HCT116 (cell line): Measurements from ENCODE around the gene NECAB2. TPM values are rescaled to one million over a fixed set of nuclear protein-coding genes. Genes with fewer than 3 reads are reported as not detected.

ENCODE experiments used
- ATAC-seq: fragments of 200-7000 bp; cut with Tn5 transposase; 2 replicates; pipeline ENCODE4 v1.9.1; 2020; ENCODE audit warnings: mild to moderate bottlenecking, moderate library complexity
- BruUV-seq: library from RNA; stranded (reverse); fragments of 400-500 nt; replicated peaks from 2 replicates; lab custom pipeline; 2021; lab: Mats Ljungman, UMichigan
- CTCF ChIA-PET: fragments of 300-600 bp; sonication (Branson Sonifier 250); formaldehyde crosslinking; loops from one replicate; lab custom pipeline; 2021; ENCODE audit warnings: antibody characterized with exemption; lab: Charles Lee
- POLR2A ChIA-PET: fragments of 300-600, 350-600 bp; sonication (Branson Sonifier 250); formaldehyde crosslinking; loops from one replicate; lab custom pipeline; 2021; ENCODE audit warnings: antibody characterized with exemption; lab: Charles Lee
- RAD21 ChIA-PET, 2 experiments: fragments of 300-600 bp; sonication (Branson Sonifier 250); formaldehyde crosslinking; loops; one replicate each; lab custom pipeline; 2023; ENCODE audit warnings: low total read pairs in 2 of 2; ENCODE audit not compliant: uncharacterized antibody in 2 of 2, unreplicated experiment in 2 of 2, low non-redundant PET in 1 of 2; lab: Charles Lee
- DNase-seq: peaks from one replicate; pipeline ENCODE4 v3.0.0-alpha.2; 2010; ENCODE audit warnings: low read depth, low spot score
- H2AFZ ChIP-seq: fragments of 200-600 bp; shearing (Covaris generic), sonication (generic); 2 replicates; pipeline ENCODE4 v1.6.1; 2017; ENCODE audit warnings: low read depth, mixed run types, mixed read lengths, antibody characterized with exemption, low read length; ENCODE audit not compliant: poor library complexity, severe bottlenecking
- H3K27ac ChIP-seq: 2 replicates; pipeline ENCODE4 v1.5.1; 2012; ENCODE audit warnings: low read depth, low read length
- H3K27me3 ChIP-seq: fragments of 200-600 bp; sonication (generic); 2 replicates; pipeline ENCODE4 v1.6.1; 2016; ENCODE audit warnings: mixed run types, low read length, mixed read lengths; ENCODE audit not compliant: insufficient read depth
- H3K36me3 ChIP-seq, 2 experiments: fragments of 200-500 bp in 1 of 2; fragments of 200-600 bp in 1 of 2; sonication (Bioruptor generic) in 1 of 2; sonication (generic) in 1 of 2; 2 replicates each; pipeline versions ENCODE4 v1.5.1 to v1.6.1; 2014 to 2016; ENCODE audit warnings: low read length in 2 of 2, inconsistent platforms in 1 of 2, mixed read lengths in 1 of 2, mixed run types in 1 of 2; ENCODE audit not compliant: insufficient read depth in 2 of 2, control insufficient read depth in 1 of 2
- H3K4me1 ChIP-seq, 2 experiments: fragments of 200-600 bp in 1 of 2; sonication (generic) in 1 of 2; 2 replicates each; pipeline versions ENCODE4 v1.5.1 to v1.6.1; 2012 to 2017; ENCODE audit warnings: low read length in 2 of 2, inconsistent platforms in 1 of 2, mild to moderate bottlenecking in 1 of 2, mixed read lengths in 1 of 2, mixed run types in 1 of 2, moderate library complexity in 1 of 2; ENCODE audit not compliant: insufficient read depth in 2 of 2, control insufficient read depth in 1 of 2
- H3K4me2 ChIP-seq: fragments of 200-600 bp; sonication (generic); 2 replicates; pipeline ENCODE4 v1.6.1; 2017; ENCODE audit warnings: mixed run types, low read length, mixed read lengths
- H3K4me3 ChIP-seq, 2 experiments: fragments of 200-600 bp in 1 of 2; sonication (generic) in 1 of 2; replicated peaks in 1 of 2; 2 replicates each; pipeline ENCODE4 v1.5.1; 2011 to 2016; ENCODE audit warnings: low read length in 2 of 2, control low read depth in 1 of 2, low read depth in 1 of 2, mild to moderate bottlenecking in 1 of 2, mixed read lengths in 1 of 2, mixed run types in 1 of 2
- H3K79me2 ChIP-seq: fragments of 200-600 bp; sonication (generic); 2 replicates; pipeline ENCODE4 v1.6.1; 2017; ENCODE audit warnings: mild to moderate bottlenecking, mixed run types, low read length, moderate library complexity, mixed read lengths; ENCODE audit not compliant: insufficient read depth
- H3K9ac ChIP-seq: fragments of 200-600 bp; sonication (generic); 2 replicates; pipeline ENCODE4 v1.6.1; 2016; ENCODE audit warnings: low read length, mixed read lengths
- H3K9me2 ChIP-seq: fragments of 200-600 bp; sonication (generic), shearing (Covaris generic); 2 replicates; pipeline ENCODE4 v1.6.1; 2017; ENCODE audit warnings: mixed run types, mild to moderate bottlenecking, moderate library complexity; ENCODE audit not compliant: insufficient read depth
- H3K9me3 ChIP-seq, 2 experiments: fragments of 200-500 bp in 1 of 2; fragments of 200-600 bp in 1 of 2; sonication (Bioruptor generic) in 1 of 2; sonication (generic) in 1 of 2; 2 replicates each; pipeline ENCODE4 v1.6.1; 2014 to 2017; ENCODE audit warnings: low read length in 2 of 2, mixed read lengths in 2 of 2, inconsistent platforms in 1 of 2, low read depth in 1 of 2, mild to moderate bottlenecking in 1 of 2, mixed run types in 1 of 2, moderate library complexity in 1 of 2; ENCODE audit not compliant: control insufficient read depth in 1 of 2, insufficient read depth in 1 of 2
- H4K20me1 ChIP-seq: fragments of 200-600 bp; sonication (generic), shearing (Covaris generic); 2 replicates; pipeline ENCODE4 v1.6.1; 2017; ENCODE audit warnings: mixed run types, mild to moderate bottlenecking, moderate library complexity; ENCODE audit not compliant: insufficient read depth
- CEBPB ChIP-seq: IDR thresholded peaks from 2 replicates; pipeline ENCODE4 v1.6.1; 2012; ENCODE audit warnings: low read depth
- CTCF ChIP-seq, 3 experiments: fragments of 200-600 bp in 1 of 3; sonication (generic) in 1 of 3; IDR thresholded peaks in 2 of 3; conservative IDR thresholded peaks in 1 of 3; 2 replicates each; pipeline ENCODE4 v1.5.1; 2012 to 2017; ENCODE audit warnings: low read depth in 2 of 3, low read length in 2 of 3, antibody characterized with exemption in 1 of 3, borderline replicate concordance in 1 of 3, control low read depth in 1 of 3, mild to moderate bottlenecking in 1 of 3, mixed read lengths in 1 of 3, mixed run types in 1 of 3, moderate library complexity in 1 of 3; ENCODE audit not compliant: insufficient read depth in 1 of 3
- EGR1 ChIP-seq: IDR thresholded peaks from 2 replicates; pipeline ENCODE4 v1.6.1; 2012; ENCODE audit warnings: low read depth
- ELF1 ChIP-seq: IDR thresholded peaks from 2 replicates; pipeline ENCODE4 v1.6.1; 2012; ENCODE audit warnings: low read depth, borderline replicate concordance
- EZH2phosphoT487 ChIP-seq: fragments of 200-600 bp; IDR thresholded peaks from 2 replicates; pipeline ENCODE4 v1.6.1; 2018; ENCODE audit warnings: antibody characterized with exemption, borderline replicate concordance
- FOSL1 ChIP-seq: IDR thresholded peaks from 2 replicates; pipeline ENCODE4 v1.6.1; 2012; ENCODE audit warnings: low read depth
- MAX ChIP-seq: IDR thresholded peaks from 2 replicates; pipeline ENCODE4 v1.6.1; 2012
- POLR2A ChIP-seq: IDR thresholded peaks from 2 replicates; pipeline ENCODE4 v1.7.0; 2011; ENCODE audit warnings: borderline replicate concordance; ENCODE audit not compliant: insufficient read depth, insufficient read length; ENCODE audit errors: extremely low read depth
- POLR2AphosphoS5 ChIP-seq: IDR thresholded peaks from 2 replicates; pipeline ENCODE4 v1.6.1; 2011; ENCODE audit warnings: mild to moderate bottlenecking, low read depth, low read length, moderate library complexity
- RAD21 ChIP-seq: IDR thresholded peaks from 2 replicates; pipeline ENCODE4 v1.6.1; 2012; ENCODE audit warnings: low read depth, mild to moderate bottlenecking
- REST ChIP-seq: IDR thresholded peaks from 2 replicates; pipeline ENCODE4 v1.6.1; 2012; ENCODE audit warnings: low read depth
- SP1 ChIP-seq: IDR thresholded peaks from 2 replicates; pipeline ENCODE4 v1.6.1; 2012; ENCODE audit warnings: low read depth
- SRF ChIP-seq: IDR thresholded peaks from 2 replicates; pipeline ENCODE4 v1.6.1; 2012; ENCODE audit warnings: low read depth
- TCF7L2 ChIP-seq: IDR thresholded peaks from 2 replicates; pipeline ENCODE4 v1.7.0; 2011; ENCODE audit warnings: borderline replicate concordance, inconsistent platforms; ENCODE audit not compliant: insufficient read depth, insufficient read length; ENCODE audit errors: extremely low read depth
- YY1 ChIP-seq: IDR thresholded peaks from 2 replicates; pipeline ENCODE4 v1.6.1; 2011; ENCODE audit warnings: low read length, low read depth, moderate library complexity, mild to moderate bottlenecking; ENCODE audit not compliant: insufficient replicate concordance; ENCODE audit errors: extremely low read depth
- intact Hi-C: fragments of 100-400 bp; cut with micrococcal nuclease; formaldehyde crosslinking; loops from 2 replicates; pipeline ENCODE4 v1.10.0; 2022
- total RNA-seq: library from RNA; stranded (reverse); gene quantifications from one replicate; pipeline ENCODE4 v1.2.1, GENCODE V29; 2021; ENCODE audit not compliant: unreplicated experiment

NECAB2 gene
- total RNA-seq, 1 experiment from 2014 or later: 0.61 TPM

GRCh38 chr16:84007520-84007919 is 39.5 kb downstream of the NECAB2 start (continued):
- TF ChIP-seq REST (no peak), SP1 (no peak), POLR2A (no peak), YY1 (no peak), EGR1 (no peak), CEBPB (no peak), TCF7L2 (no peak), SRF (no peak), POLR2AphosphoS5 (no peak), FOSL1 (no peak)

- peaks cover 0 to under 1% of the 10 kb centered on the region in 2 experiments; a peak in 1 of 4 replicates for H3K4me1 ChIP-seq
- ChIA-PET RAD21 (no interaction called here), CTCF (no interaction called here), POLR2A (no interaction called here)
- no peak overlapping the region for H2AFZ ChIP-seq
- H3K9ac ChIP-seq: no peak overlapping the region
- no peaks in the 10 kb centered on the region for H3K9me3 ChIP-seq
- DNase-seq: no peak
- H3K4me3 ChIP-seq: no peak overlapping the region
- H3K36me3 ChIP-seq: no peaks in the 10 kb centered on the region
- H4K20me1 ChIP-seq: no peaks in the 10 kb centered on the region
- H3K27me3 ChIP-seq: 0 out of 2 replicates have a peak, but pooled peaks cover 5% of the 10 kb centered on the region
- intact Hi-C loops: no loop called here
- BruUV-seq: no TSS peak
- no peak overlapping the region for H3K4me2 ChIP-seq
- no peak overlapping the region for H3K27ac ChIP-seq
- H3K79me2 ChIP-seq: no peaks in the 10 kb centered on the region
- TF ChIP-seq POLR2AphosphoS5 (no peak), RAD21 (no peak), EZH2phosphoT487 (no peak), YY1 (no peak), CEBPB (no peak), MAX (no peak), EGR1 (no peak), ELF1 (no peak), CTCF (IDR thresholded peaks at IDR 0.05 in 2 of 3, conservative IDR thresholded peaks at IDR 0.05 in 1 of 3; ENCODE audit: borderline replicate concordance in 1 of 3, insufficient read depth in 1 of 3, low read depth in 2 of 3, low read length in 2 of 3) (no peak)
- ATAC-seq: no peak
- no peaks in the 10 kb centered on the region for H3K9me2 ChIP-seq
Measured at GRCh38 chr16:84007965-84008364, 39.9 kb downstream of the NECAB2 start.
